ENCODE results near the gene PKIB. TPM values are rescaled to one million over a fixed set of nuclear protein-coding genes. Genes with fewer than 3 reads are reported as not detected.
"Not testable (repeated sequence)": the region's sequence is repeated elsewhere in the genome, so short reads cannot be mapped to it uniquely, and the experiment has no call there.

The PKIB gene
- polyA plus RNA-seq, 12 donors = 1.1 to 6.9 (median 1.8) TPM; not detected in 2

GRCh38 chr6:122620428-122620827 is 10.2 kb downstream of the PKIB start:
- no peak for DNase-seq

GRCh38 chr6:122620902-122621301 is 10.7 kb downstream of the PKIB start:
- no peak for DNase-seq

- no peak for DNase-seq
Measured at GRCh38 chr6:122621638-122622037, 11.4 kb downstream of the PKIB start.

- no peak for DNase-seq
Measured at GRCh38 chr6:122622479-122622878, 12.3 kb downstream of the PKIB start.

- no peak for DNase-seq
Measured at GRCh38 chr6:122623279-122623678, 13.1 kb downstream of the PKIB start.

- no peak for DNase-seq
Measured at GRCh38 chr6:122624853-122625252, 14.6 kb downstream of the PKIB start.

GRCh38 chr6:122628714-122629113 is 18.5 kb downstream of the PKIB start:
- no peak for DNase-seq

GRCh38 chr6:122631571-122632249 is 21.5 kb downstream of the PKIB start:
- no peak for DNase-seq

GRCh38 chr6:122640366-122640765 is 30.2 kb downstream of the PKIB start:
- no peak for DNase-seq

GRCh38 chr6:122641819-122642218 is 31.6 kb downstream of the PKIB start:
- DNase-seq = no peak

- not testable (repeated sequence) for DNase-seq
Measured at GRCh38 chr6:122642604-122643003, 32.4 kb downstream of the PKIB start.

- DNase-seq = no peak
Measured at GRCh38 chr6:122645256-122645655, 35.1 kb downstream of the PKIB start.

- DNase-seq = no peak
Measured at GRCh38 chr6:122647765-122648164, 37.6 kb downstream of the PKIB start.

- DNase-seq = no peak
Measured at GRCh38 chr6:122648726-122649125, 38.5 kb downstream of the PKIB start.

GRCh38 chr6:122649701-122650100 is 39.5 kb downstream of the PKIB start:
- no peak for DNase-seq

GRCh38 chr6:122650403-122650802 is 40.2 kb downstream of the PKIB start:
- DNase-seq = no peak

- DNase-seq = no peak
Measured at GRCh38 chr6:122651031-122651430, 40.8 kb downstream of the PKIB start.

- DNase-seq = no peak
Measured at GRCh38 chr6:122651604-122652003, 41.4 kb downstream of the PKIB start.

GRCh38 chr6:122652431-122652830 is 42.2 kb downstream of the PKIB start:
- no peak for DNase-seq

- DNase-seq = no peak
Measured at GRCh38 chr6:122653094-122653493, 42.9 kb downstream of the PKIB start.

- DNase-seq = no peak
Measured at GRCh38 chr6:122654012-122654411, 43.8 kb downstream of the PKIB start.

- no peak for DNase-seq
Measured at GRCh38 chr6:122657601-122658000, 47.4 kb downstream of the PKIB start.

GRCh38 chr6:122660296-122660695 is 50.1 kb downstream of the PKIB start:
- no peak for DNase-seq

GRCh38 chr6:122663981-122664380 is 53.8 kb downstream of the PKIB start:
- no peak for DNase-seq

Measured in muscle of arm (tissue), 12 donors.